Epithelial cell of esophagus (primary cell): ENCODE measurements around the gene DCAF5.
A peak's percentile ranks its signal among the peaks of the same experiment; 100 is the strongest.

ENCODE experiments used
- DNase-seq: peaks from one replicate; pipeline ENCODE4 v3.0.0; 2010; ENCODE audit warnings: low read depth
- H3K4me3 ChIP-seq: 2 replicates; pipeline ENCODE4 v1.5.1; 2011; ENCODE audit warnings: mild to moderate bottlenecking, low read length, control low read depth
- TF ChIP-seq, protein P1 (sequence below): IDR thresholded peaks from 2 replicates; pipeline ENCODE4 v1.5.1; 2011; ENCODE audit warnings: low read depth, mild to moderate bottlenecking, low read length, control low read depth, inconsistent platforms; ENCODE audit not compliant: insufficient read depth; ENCODE audit errors: missing control alignments

DCAF5 gene

GRCh38 chr14:69017706-69018105 lies 135.2 kb downstream of the DCAF5 start:
- H3K4me3 ChIP-seq = no peak overlapping the region
- DNase-seq = no peak
- TF ChIP-seq, protein P1, sequence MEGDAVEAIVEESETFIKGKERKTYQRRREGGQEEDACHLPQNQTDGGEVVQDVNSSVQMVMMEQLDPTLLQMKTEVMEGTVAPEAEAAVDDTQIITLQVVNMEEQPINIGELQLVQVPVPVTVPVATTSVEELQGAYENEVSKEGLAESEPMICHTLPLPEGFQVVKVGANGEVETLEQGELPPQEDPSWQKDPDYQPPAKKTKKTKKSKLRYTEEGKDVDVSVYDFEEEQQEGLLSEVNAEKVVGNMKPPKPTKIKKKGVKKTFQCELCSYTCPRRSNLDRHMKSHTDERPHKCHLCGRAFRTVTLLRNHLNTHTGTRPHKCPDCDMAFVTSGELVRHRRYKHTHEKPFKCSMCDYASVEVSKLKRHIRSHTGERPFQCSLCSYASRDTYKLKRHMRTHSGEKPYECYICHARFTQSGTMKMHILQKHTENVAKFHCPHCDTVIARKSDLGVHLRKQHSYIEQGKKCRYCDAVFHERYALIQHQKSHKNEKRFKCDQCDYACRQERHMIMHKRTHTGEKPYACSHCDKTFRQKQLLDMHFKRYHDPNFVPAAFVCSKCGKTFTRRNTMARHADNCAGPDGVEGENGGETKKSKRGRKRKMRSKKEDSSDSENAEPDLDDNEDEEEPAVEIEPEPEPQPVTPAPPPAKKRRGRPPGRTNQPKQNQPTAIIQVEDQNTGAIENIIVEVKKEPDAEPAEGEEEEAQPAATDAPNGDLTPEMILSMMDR = no peak

- peak; percentile 48 for DNase-seq
- TF ChIP-seq, protein P1 = no peak
- H3K4me3 ChIP-seq = no peak overlapping the region
Observed at GRCh38 chr14:69014829-69015259, 138.1 kb downstream of the DCAF5 start.

DNA sequence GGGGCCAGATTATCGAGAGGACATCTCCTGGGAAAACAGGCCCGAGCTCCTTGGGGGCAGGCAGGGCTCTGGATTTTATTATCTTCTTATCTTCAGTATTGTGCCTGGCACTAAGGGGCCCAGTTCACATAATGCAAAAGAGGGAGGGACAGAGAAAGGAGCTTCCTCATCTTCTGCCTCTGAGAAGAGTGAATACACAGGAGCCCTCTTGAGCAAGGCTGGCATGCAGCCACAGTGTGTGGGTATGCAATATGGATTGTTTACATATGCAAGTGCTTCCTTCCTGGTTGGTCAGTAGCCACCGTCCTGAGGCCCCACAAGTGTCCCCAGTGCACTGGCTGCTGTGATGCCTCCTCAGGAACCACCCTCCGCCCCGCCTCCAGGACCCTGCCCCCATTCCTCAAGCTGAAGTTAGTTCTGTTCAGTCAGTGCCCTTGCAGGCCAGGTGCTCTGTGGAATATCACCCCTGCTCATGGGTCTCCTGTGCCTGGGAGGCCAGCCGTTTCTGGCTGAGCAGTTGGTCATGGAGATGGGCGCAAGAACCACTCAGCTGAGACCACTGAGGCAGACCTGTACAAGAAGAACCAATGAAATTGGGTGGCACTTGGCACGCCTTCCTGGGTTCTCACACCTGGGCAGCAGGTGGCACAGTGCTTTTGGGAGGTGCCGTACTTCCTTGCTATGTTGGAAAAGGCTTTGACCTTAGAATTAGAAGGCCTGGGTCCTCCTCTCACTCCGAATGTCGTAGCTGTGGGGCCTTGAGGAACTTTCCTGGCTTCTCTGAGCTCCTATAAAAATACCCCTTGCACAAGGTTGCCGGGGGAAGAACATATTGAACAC lies 138.8 kb downstream of the DCAF5 start:
- peak; percentile 81 for DNase-seq
- TF ChIP-seq, protein P1 = no peak

DNA sequence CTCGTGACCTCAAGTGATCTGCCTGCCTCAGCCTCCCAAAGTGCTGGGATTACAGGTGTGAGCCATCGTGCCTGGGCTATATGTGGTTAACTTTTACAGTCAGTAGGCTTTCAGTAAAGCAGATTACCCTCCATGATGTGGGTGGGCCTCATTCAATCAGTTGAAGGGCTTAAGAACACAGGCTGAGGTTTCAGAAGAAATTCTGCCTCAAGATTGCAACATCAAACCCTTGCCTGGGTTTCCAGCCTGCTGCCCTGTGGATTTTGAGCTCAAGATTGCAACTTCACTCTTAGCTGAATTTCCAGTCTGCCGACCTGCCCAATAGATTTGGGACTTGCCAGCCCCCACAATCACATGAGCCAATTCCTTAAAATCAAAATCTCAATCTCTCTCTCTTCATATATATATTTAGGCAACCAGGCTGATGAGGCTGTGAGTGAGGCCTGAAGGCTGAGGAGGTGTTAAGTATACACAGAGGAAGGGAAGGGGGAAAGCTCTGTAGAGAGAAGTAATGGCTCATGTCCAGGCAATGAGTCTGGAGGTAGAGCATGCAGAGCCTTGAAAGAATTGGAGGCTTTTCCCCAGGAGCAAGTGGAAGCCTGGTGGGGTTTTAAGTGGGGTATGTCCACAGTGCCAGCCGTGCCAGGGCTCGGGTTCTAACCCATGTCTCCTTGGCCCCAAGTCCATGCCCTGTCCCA lies 140.5 kb downstream of the DCAF5 start:
- peak; percentile 12 for DNase-seq
- no peak overlapping the region for H3K4me3 ChIP-seq
- TF ChIP-seq, protein P1 = no peak

More for the DNA sequence above, 138.8 kb downstream of the DCAF5 start:
- no peak overlapping the region for H3K4me3 ChIP-seq

DNA sequence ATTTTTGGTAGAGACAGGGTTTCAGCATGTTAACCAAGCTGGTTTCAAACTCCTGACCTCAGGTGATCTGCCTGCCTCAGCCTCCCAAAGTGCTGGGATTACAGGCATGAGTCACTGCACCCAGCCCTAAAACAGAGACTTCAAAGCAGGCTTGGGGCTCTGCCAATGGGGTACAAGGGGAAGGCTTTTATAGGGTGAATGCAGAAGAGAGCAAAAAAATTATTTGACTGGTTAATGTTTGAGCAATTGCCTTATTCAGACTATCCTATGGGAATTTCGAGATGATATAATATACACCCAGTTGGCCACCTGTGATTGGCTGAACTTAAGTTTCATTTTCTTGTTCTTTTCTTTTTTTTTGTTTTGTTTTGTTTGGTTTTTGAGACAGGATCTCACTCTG lies 142.3 kb downstream of the DCAF5 start:
- peak; percentile 10 for DNase-seq
- TF ChIP-seq, protein P1 = no peak
- H3K4me3 ChIP-seq = no peak overlapping the region

DNA sequence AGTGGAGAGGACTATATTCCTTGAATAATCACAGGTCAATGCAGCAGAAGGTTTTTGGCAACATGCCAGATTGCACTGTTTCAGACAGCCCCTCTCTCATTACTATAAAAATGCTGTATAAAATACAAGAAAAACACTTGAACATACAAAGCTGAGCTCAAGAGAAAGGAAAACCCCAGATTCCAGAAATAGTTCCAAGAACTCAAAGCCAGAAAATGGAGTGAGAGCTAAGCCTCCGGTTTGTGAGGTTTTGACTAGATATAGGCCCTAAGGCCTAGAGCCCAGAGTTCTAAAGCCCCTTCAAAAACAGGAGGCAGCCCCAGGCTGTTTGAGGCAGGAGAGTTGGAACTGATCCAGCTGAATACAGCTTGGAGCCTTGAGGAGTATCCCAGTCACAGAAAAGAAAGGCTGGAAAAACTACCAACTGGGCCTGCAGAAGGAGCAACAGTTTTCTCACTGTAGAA lies 144.5 kb downstream of the DCAF5 start:
- no peak for DNase-seq
- TF ChIP-seq, protein P1 = no peak
- no peak overlapping the region for H3K4me3 ChIP-seq
